ENCODE data around the gene CREBBP.

- TF ChIP-seq POLR2A (IDR thresholded peaks at IDR 0.05) (no peak), CTCF (IDR thresholded peaks at IDR 0.05) (no peak), POLR2AphosphoS5 (IDR thresholded peaks at IDR 0.05) (no peak)
Measured at GRCh38 chr16:3783516-3783915, 97.0 kb downstream of the CREBBP start.
